Measurements from ENCODE around the gene KLC1.

Gene KLC1

DNA sequence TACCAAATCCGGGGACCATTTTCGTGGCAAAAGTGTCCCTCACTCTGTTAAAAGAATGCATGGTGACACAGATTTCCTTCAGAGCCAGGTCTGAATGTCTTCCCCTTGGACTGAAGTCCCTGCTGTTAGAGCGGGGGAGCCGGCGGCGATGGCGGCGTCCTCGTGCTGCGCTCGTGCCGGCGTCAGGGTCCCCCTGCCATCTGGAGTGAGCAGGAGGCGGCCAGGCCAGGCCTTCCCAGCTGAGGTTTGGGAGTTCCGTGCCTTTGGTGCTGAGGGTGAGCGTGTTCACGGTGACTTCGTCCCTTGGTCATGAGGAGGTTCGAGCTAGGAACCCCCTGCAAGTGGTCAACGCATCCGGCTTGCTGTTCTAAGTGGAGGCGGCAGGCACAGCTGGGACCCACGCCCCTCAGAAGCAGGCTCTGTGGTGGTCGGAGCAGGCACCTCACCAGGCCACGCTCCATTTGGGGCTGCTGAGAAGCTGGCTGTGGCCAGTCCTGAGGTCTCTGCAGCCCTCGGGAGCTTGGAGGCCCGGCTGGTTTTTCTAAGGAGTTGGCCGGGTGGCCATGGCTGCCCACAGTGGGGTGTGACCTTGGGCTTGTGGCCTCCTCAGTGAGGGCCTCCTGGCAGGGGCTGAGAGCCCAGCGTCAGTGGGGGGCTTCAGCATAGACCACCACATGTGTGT lies 96.1 kb downstream of the KLC1 start:
- DNase-seq = no peak

DNA sequence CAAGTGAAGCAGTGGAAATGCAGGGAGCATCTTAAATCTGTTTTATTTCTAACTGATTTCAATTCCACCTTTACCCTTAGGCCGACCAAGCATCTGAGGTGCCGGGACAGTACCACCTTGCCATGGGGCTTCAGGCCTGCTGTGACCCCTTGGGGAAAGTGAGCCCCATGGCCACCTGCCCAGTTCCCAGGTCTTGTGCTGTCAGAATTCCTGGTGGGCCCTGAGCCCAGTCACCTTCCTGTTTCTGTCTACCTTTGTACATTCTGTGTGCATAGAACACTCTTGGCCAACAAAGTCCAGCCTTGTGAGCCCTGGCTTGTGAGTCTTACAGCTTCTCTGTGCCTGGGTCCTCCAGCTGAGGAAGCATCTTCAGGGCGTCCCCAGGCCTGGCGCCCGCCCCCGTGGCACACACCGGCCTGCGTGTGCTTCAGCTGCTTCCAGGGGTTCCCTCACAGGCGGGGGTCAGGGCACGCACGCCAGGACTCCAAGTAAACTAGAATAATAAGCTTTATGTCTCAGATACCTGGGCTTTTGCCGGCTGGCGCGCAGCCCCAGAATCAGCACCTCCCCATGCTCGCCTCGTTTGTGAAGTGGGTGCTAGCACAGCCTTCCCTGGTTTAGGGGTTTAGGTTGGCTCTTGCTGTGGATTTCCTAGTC lies 96.9 kb downstream of the KLC1 start:
- DNase-seq = no peak

DNA sequence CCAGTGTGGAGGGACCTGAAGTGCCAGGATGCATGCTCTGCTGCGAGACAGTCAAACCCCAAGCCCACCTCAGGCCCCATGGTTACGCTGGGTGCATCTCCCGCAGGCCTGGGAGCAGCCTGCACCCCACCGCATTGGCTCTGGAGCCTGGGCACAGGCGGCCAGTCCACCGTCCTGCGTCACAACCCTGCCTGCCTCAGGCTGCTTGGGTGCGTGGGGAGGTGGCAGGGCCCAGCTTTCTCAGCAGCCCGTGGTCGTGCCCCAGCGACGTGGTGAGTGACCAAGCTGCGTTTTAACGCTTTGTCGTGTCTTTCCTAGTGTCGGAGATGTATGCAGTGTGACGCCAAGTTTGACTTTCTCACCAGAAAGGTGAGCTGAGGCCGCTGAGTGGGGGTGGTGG lies 97.5 kb downstream of the KLC1 start:
- DNase-seq = no peak

- no peak for DNase-seq
Observed at GRCh38 chr14:103727313-103727980, 98.4 kb downstream of the KLC1 start.

- DNase-seq = no peak
Observed at GRCh38 chr14:103728141-103728540, 99.1 kb downstream of the KLC1 start.

GRCh38 chr14:103728721-103729120 lies 99.7 kb downstream of the KLC1 start:
- DNase-seq = no peak

DNA sequence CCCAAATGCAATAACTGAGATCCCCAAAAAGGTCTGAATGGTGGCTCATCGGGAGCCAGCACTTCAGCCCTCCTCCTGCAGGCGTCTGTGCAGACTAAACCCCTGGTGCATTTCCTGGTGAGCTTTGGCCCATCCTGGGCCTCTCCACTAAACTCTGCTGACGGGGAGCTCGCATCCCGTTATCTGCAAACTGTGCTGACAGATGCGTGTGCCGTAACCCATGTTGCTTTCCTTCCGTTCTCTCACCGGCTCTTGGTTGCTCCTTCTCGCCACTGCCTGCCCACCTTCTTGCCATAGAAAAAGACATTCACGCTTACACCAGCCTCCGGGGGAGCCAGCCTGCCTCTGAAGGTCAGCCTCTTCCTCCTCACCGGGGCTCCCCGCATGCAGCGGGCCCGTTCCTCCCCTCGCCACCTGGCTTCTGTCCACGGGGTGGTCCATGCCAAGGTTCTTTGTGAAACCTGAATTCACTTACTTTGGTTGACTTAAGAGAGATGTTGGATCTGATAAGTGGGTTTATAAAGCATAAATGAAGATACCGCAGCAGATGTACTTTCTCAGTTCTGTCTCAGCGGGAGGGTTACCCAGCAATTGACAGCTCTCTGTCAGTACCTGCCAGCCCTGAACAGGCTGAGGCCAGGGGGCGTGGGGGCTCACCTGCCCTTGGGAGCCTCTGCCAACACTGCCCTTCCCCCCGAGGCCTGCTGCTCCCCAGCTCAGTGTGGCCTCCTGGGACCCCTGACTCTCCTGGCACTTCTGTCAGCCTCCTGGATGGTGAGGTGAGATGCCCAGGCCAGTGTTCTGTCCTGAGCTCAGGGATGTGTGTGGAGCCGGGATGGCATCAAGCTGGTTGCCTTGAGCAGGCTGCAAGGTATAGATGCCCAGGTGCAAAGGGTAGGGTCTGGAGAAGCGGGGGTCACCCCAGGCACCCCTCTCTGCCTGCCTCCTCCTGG lies 100.8 kb downstream of the KLC1 start:
- no peak for DNase-seq

DNA sequence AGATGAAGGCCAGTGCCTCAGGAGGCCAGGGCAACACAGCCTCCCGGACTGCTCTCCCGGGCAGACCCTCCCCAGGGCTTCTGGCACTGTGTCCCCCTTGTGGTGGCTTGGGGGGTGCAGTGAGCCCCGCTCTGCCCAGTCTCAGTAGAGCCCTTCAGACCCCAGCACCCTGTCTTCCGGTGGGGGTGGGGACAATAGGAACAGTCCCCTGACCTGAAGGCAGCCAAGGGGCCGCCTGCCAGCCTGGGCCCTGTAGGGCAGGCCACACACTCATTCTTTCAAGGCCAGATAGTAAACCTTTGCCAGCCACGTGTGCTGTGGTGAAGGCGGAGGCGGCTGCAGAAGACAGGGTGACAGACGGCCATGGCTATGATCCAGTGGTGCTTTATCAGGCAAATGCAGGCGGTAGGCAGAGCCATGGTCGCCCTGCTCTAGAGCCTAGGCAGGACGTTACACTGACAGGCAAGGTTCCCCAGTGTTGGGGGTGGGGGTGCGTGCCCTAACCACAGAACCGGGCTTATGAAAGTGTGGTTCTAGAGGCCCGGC lies 101.6 kb downstream of the KLC1 start:
- no peak for DNase-seq

DNA sequence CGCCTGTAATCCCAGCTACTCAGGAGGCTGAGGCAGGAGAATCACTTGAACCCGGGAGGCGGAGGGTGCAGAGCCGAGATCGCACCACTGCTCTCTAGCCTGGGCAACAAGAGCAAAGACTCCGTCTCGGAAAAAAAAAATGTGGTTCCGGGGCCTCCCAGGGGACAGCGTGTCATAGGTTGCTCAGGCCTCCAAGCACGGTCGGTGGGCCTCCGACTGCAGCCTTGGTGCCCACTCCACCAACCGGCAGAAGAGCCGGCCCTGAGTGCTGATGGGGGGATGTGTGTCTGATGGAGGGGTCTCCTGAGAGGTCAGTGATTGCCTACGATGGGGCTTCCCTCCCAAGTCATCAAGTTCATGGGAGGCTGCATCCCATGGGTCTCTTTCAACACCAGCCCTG lies 102.5 kb downstream of the KLC1 start:
- DNase-seq = no peak

DNA sequence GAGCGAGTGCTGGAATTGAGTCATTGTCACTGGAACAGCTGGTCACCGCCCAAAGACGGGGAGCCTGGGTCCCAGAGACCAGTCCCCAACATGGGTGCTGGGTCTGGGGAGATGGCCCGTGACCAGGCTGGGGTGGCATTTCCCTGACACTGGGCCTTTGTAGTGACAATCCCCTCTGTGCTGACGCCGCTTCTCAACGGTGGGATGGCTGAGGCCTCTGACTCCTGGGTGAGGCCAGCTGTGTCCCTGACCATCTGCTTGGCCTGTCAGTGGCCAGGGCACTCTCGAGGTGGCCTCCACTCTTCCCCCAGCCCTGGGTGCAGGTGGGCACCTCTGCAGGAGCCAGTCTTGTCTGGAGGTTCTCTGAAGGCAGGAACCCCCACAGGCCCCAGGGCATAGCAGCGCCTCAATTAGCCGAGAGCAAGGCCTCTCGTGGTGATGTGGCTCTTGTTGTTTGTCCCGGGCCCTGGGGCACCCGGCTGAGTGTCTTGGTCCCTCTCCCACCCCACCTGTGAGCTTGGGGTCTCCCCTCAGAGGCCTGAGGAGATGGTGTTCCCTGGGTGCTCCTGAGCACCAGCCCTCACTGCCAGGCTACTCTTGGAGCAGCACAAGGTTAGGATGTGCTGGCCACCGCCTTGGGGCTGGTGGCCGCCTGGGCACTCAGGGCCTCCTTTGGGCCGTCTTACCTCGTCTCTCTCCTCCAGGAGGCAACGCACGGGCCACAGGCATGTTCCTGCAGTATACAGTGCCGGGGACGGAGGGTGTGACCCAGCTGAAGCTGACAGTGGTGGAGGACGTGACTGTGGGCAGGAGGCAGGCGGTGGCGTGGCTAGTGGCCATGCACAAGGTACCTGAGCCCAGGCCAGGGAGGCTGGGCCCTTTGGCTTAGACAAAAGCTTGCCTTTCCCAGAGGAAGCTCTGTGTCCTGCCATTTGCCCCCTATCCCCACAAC lies 103.2 kb downstream of the KLC1 start:
- DNase-seq = no peak

GRCh38 chr14:103732868-103733620 lies 104.0 kb downstream of the KLC1 start:
- no peak for DNase-seq

- DNase-seq = no peak
Observed at GRCh38 chr14:103733651-103734050, 104.6 kb downstream of the KLC1 start.

GRCh38 chr14:103734081-103734888 lies 105.3 kb downstream of the KLC1 start:
- DNase-seq = no peak

DNA sequence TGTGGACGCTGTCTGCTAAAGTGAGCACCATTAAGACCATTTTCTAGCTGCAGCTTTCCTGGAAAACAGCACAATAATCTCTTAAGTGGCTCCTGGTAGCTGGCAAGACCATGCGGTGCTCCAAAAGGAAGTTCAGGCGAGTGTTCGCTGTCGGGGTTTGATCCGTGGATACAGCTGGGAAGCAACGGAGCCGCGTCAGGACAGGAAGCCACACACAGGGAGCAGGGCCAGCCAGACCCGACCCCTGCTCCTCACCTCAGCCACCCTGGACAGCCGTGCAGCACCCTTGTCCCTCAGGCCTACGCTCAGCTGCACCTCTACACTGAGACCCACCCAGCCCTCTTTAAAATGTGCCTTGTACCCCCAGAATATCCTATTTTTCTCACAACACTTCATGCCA lies 106.0 kb downstream of the KLC1 start:
- no peak for DNase-seq

DNA sequence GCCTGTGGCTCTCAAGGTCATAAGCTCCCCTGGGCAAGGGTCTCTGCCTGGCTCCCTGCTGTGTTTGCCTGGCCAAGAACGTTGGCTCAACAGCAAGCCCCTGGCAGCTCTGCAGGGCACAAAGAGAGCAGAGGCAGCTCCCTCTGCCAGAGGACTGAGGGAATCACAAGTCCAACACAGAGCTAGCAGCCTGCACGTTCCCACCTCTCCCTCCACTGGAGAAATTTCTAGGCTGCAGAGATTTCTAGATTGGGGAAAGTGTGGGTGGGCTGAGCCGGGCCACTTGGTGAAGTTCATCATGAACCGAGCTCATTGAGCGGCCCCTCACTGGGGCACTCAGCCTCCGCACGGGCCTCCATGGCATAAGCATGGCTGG lies 106.4 kb downstream of the KLC1 start:
- DNase-seq = no peak

GRCh38 chr14:103735815-103736545 lies 107.0 kb downstream of the KLC1 start:
- no peak for DNase-seq

DNA sequence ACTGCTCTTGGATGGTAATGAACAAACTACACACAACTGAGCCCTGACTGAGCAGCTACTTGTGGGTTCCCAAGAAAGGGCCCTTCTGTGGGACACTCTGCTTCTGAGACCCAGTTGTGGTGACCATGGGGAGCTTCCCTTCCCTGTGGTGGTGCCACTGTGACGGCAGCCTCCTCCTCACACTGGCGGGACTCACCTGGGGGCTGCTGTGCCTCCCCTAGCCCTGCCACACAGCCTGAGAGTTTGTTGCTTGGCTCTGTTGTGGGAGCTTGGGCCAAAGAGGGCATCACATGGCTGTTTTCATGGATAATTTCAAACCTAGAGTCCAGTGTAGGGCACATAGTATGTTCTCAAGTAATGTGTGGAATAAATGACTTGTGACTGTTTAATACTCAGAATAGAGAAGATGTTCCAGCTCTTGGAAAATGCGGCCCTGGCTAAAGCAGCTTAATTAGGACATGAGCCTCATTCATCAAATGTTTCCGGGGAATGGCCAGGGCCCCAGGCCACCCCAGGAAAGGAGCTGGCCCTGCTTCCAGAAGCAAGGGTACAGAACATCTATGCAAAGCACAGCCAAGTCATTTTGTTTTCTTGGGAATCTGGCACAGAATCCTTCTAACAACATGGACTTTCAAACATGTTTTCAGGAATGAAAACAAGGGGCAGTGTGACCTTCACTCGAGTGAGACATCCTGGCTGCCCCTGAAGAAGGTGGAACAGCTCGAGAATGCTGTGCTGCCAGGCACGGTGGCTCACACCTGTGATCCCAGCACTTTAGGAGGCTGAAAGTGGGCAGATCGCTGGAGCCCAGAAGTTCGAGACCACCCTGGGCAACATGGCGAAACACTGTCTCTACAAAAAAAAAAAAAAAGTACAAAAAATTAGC lies 107.8 kb downstream of the KLC1 start:
- DNase-seq = no peak

DNA sequence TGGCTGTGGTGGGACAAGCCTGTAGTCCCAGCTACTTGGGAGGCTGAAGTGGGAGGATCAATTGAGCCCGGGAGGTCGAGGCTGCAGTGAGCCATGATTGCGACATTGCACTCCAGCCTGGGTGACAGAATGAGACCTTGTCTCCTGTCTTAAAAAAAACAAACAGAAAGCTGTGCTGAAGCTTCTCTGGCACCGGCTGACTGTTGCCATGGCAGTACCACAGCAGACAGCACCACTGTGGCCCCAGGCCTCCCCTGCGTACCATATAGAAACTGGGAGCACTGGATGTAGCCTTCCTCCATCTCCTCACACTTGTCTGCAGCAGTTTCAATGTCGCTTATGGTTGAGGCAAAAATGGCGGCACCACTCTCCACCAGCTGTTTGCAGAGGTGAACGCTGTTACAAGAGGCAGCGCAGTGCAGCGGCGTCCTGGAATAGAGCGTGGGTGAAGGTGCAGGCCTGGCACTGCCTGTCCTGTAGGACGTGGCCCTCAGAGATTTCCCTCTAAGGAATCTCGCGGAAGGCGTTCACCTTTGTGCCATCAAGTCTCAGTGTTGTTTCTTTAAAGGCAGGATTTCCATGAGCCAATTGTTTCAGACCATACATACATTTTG lies 108.5 kb downstream of the KLC1 start:
- no peak for DNase-seq

All from stimulated activated CD4-positive, alpha-beta T cell treated with anti-CD3 and anti-CD28 coated beads, Interleukin-1b, Interleukin-23, amount 100 ng/mL, for 48 hours (primary cell).